HL-60 (cell line): ENCODE results near the gene GNG7.

Experiments
- DNase-seq, 2 experiments: peaks; one replicate each; pipeline ENCODE4 v3.0.0-alpha.2; 2010 to 2020; ENCODE audit warnings: low read depth in 1 of 2, low spot score in 1 of 2
- H3K27ac ChIP-seq: fragments of 250-450 bp; sonication (Bioruptor Pico); replicated peaks from 2 replicates; pipeline ENCODE4 v1.5.1; 2020; ENCODE audit warnings: mild to moderate bottlenecking, moderate library complexity
- H3K27me3 ChIP-seq: fragments of 250-450 bp; sonication (Bioruptor Pico); 2 replicates; pipeline ENCODE4 v1.5.1; 2021; ENCODE audit warnings: mild to moderate bottlenecking, moderate library complexity; ENCODE audit not compliant: insufficient read depth, poor library complexity, severe bottlenecking
- H3K4me3 ChIP-seq: replicated peaks from 2 replicates; pipeline ENCODE4 v1.5.1; 2011; ENCODE audit warnings: mild to moderate bottlenecking, control low read depth, low read length; ENCODE audit not compliant: insufficient read depth
- GABPA ChIP-seq: IDR thresholded peaks from 2 replicates; pipeline ENCODE4 v1.6.1; 2012; ENCODE audit warnings: low read depth
- POLR2AphosphoS5 ChIP-seq: IDR thresholded peaks from 2 replicates; pipeline ENCODE4 v1.6.1; 2012; ENCODE audit warnings: low read depth
- SPI1 ChIP-seq: IDR thresholded peaks from 2 replicates; pipeline ENCODE4 v1.6.1; 2012; ENCODE audit warnings: low read depth, mild to moderate bottlenecking, borderline replicate concordance
- TF ChIP-seq, protein P1 (sequence below): IDR thresholded peaks from 2 replicates; pipeline ENCODE4 v1.6.1; 2012; ENCODE audit warnings: low read depth; ENCODE audit not compliant: insufficient replicate concordance
- TF ChIP-seq, protein P2 (sequence below): IDR thresholded peaks from one replicate; pipeline ENCODE4 v1.5.1; 2011; ENCODE audit warnings: low read length, control low read depth, inconsistent platforms; ENCODE audit not compliant: insufficient read depth

The GNG7 gene

DNA sequence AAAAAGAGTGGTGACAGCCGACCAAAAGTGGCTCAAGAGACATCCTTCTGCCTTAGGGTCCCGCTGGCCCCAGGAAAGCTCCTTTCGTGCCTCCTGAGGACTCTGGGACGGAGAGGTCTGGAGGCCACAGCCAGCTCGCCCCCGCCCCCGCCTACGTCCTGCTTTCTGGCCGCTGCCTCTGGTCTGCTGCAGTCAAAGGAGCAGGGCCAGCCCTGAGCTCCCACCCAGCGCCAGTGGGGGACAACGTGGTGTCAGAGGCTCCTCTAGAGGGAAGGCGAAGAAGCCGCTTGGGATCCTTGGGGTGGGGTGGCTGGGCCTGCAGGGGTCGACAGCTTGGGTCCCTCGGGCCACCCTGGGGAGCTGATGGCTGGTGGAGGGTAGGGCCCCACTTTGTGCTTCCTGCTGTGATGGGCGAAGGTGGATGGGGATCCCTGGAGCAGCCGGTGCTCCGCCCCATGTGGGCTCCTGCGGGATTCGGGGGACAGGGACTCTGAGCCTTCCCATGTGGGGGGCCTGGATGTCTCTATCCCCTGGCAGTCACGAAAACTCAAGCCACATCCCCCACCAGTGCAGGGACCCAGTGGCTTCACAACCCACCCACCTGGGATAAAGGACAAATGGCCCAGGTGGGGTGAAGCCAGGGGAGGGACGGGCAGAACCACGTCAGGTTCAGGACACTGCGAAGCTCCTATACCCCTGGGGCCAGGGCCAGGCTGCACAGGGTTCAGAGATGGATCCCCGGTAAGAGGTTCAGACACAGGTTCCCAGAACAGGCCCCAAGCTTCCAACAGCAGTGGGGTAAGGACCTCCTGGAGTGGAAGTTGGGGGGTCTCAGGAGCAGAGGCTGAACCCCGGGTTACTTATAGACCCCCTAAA, 27.7 kb upstream of the GNG7 start:
- no peak for DNase-seq
- no peak overlapping the region for H3K27ac ChIP-seq
- H3K4me3 ChIP-seq: no peak overlapping the region
- TF ChIP-seq GABPA (no peak), SPI1 (no peak), POLR2AphosphoS5 (no peak)
- TF ChIP-seq, protein P1, sequence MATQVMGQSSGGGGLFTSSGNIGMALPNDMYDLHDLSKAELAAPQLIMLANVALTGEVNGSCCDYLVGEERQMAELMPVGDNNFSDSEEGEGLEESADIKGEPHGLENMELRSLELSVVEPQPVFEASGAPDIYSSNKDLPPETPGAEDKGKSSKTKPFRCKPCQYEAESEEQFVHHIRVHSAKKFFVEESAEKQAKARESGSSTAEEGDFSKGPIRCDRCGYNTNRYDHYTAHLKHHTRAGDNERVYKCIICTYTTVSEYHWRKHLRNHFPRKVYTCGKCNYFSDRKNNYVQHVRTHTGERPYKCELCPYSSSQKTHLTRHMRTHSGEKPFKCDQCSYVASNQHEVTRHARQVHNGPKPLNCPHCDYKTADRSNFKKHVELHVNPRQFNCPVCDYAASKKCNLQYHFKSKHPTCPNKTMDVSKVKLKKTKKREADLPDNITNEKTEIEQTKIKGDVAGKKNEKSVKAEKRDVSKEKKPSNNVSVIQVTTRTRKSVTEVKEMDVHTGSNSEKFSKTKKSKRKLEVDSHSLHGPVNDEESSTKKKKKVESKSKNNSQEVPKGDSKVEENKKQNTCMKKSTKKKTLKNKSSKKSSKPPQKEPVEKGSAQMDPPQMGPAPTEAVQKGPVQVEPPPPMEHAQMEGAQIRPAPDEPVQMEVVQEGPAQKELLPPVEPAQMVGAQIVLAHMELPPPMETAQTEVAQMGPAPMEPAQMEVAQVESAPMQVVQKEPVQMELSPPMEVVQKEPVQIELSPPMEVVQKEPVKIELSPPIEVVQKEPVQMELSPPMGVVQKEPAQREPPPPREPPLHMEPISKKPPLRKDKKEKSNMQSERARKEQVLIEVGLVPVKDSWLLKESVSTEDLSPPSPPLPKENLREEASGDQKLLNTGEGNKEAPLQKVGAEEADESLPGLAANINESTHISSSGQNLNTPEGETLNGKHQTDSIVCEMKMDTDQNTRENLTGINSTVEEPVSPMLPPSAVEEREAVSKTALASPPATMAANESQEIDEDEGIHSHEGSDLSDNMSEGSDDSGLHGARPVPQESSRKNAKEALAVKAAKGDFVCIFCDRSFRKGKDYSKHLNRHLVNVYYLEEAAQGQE: no peak
- TF ChIP-seq, protein P2, sequence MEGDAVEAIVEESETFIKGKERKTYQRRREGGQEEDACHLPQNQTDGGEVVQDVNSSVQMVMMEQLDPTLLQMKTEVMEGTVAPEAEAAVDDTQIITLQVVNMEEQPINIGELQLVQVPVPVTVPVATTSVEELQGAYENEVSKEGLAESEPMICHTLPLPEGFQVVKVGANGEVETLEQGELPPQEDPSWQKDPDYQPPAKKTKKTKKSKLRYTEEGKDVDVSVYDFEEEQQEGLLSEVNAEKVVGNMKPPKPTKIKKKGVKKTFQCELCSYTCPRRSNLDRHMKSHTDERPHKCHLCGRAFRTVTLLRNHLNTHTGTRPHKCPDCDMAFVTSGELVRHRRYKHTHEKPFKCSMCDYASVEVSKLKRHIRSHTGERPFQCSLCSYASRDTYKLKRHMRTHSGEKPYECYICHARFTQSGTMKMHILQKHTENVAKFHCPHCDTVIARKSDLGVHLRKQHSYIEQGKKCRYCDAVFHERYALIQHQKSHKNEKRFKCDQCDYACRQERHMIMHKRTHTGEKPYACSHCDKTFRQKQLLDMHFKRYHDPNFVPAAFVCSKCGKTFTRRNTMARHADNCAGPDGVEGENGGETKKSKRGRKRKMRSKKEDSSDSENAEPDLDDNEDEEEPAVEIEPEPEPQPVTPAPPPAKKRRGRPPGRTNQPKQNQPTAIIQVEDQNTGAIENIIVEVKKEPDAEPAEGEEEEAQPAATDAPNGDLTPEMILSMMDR: no peak
- H3K27me3 ChIP-seq: peaks cover 7% of the 10 kb centered on the region

DNA sequence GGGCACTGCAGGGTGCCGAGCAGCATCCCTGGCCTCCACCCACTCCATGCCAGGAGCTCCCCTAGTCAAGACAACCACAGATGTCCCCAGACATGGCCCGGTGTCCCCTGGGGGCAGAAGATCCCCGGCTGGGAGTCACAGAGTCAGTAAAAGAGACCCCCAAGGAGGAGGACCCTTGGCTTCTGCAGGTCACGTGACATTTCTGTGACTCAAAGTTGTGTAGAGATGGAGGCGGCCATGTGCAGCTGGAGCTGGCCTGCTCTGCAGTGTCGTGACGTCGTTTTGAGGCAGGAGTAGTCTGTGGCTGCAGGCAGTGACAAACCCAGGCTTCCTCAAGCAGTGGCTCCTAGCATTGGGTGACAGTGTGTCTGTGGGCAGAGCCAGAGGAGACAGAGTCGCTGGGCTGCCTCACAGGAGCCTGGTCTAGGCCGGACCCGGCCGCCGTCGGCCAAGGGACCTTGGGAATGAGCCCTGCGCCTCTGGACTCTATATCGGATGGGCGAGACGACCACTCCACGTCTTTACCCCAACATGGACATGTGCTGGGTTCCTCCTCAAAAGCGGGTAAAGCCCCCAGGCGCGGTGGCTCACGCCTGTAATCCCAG, 26.4 kb upstream of the GNG7 start:
- DNase-seq: no peak
- Histone ChIP-seq H3K27ac (no peak overlapping the region), H3K4me3 (no peak overlapping the region), H3K27me3 (peaks cover 7% of the 10 kb centered on the region)
- TF ChIP-seq, protein P2: no peak
- TF ChIP-seq SPI1 (no peak), POLR2AphosphoS5 (no peak), GABPA (no peak)
- TF ChIP-seq, protein P1: no peak

DNA sequence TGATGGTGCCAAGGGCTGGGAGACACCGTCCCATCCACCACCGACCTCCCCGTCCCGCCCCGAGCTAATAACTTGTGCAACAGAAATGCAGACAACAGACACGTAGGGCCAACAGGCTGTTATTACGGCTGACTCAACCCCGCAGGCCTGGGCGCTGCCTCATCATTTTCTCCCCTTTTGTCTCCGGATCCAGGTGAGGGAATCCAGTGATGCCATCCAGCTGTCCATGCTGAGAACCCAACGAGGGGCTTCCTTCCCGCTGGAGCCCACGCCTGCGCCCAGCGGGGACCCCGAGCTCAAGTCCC, 25.1 kb upstream of the GNG7 start:
- TF ChIP-seq POLR2AphosphoS5 (no peak), GABPA (no peak), SPI1 (no peak)
- TF ChIP-seq, protein P2: no peak
- TF ChIP-seq, protein P1: no peak
- no peak for DNase-seq
- Histone ChIP-seq H3K27ac (no peak overlapping the region), H3K27me3 (peaks cover 10% of the 10 kb centered on the region), H3K4me3 (no peak overlapping the region)
